Esophagus muscularis mucosa (tissue), 4 donors: ENCODE data around the gene PHACTR4. TPM values are rescaled to one million over a fixed set of nuclear protein-coding genes. Genes with fewer than 3 reads are reported as not detected.
"Not testable (repeated sequence)": the region's sequence is repeated elsewhere in the genome, so short reads cannot be mapped to it uniquely, and the experiment has no call there.

Experiments used
- DNase-seq: peaks from one replicate; pipeline ENCODE4 v3.0.0-alpha.2; 2017; ENCODE audit errors: extremely low spot score
- H3K27ac ChIP-seq, 4 donors: fragments of 200-600 bp; sonication (generic); replicated peaks in 1 of 4; 1 replicate in 3 of 4; 2 replicates in 1 of 4; pipeline ENCODE4 v1.5.1; 2016 to 2019; ENCODE audit warnings: mild to moderate bottlenecking in 1 of 4
- H3K27me3 ChIP-seq, 4 donors: fragments of 200-600 bp; sonication (generic); one replicate each; pipeline versions ENCODE4 v1.5.1 to v1.6.0; 2016 to 2019
- H3K36me3 ChIP-seq, 4 donors: fragments of 200-600 bp; sonication (generic); one replicate each; pipeline ENCODE4 v1.5.1; 2016 to 2019
- H3K4me1 ChIP-seq, 4 donors: fragments of 200-600 bp; sonication (generic); one replicate each; pipeline ENCODE4 v1.5.1; 2016 to 2019
- H3K4me3 ChIP-seq, 4 donors: fragments of 200-600 bp; sonication (generic); 1 replicate in 2 of 4; 2 replicates in 2 of 4; pipeline ENCODE4 v1.5.1; 2016 to 2019; ENCODE audit warnings: mild to moderate bottlenecking in 4 of 4, moderate library complexity in 1 of 4
- H3K9me3 ChIP-seq, 4 donors: fragments of 200-600 bp; sonication (generic); 1 replicate in 3 of 4; 2 replicates in 1 of 4; pipeline ENCODE4 v1.5.1; 2016 to 2019
- EP300 ChIP-seq: sonication (generic); formaldehyde crosslinking; IDR thresholded peaks from one replicate; pipeline ENCODE4 v1.6.1; 2017; ENCODE audit warnings: antibody characterized with exemption
- POLR2A ChIP-seq: fragments of 450-650 bp; IDR thresholded peaks from one replicate; pipeline ENCODE4 v1.6.1; 2017; ENCODE audit warnings: antibody characterized with exemption, moderate library complexity, mild to moderate bottlenecking, low read depth
- POLR2AphosphoS5 ChIP-seq, 2 donors: sonication (generic); formaldehyde crosslinking; IDR thresholded peaks; one replicate each; pipeline ENCODE4 v1.6.1; 2017; ENCODE audit warnings: antibody characterized with exemption in 2 of 2
- WGBS: methylation state at CpG from one replicate; pipeline ENCODE4 v1.1.5; 2018; 5-methylcytosine and 5-hydroxymethylcytosine counted together
- intact Hi-C: fragments of 100-400 bp; cut with DNase I; formaldehyde crosslinking; loops from one replicate; pipeline ENCODE4 v1.15.1; 2023
- total RNA-seq, 4 donors: library from RNA; depleted of rRNA; stranded (reverse); fragments of >200 nt; gene quantifications; one replicate each; pipeline versions ENCODE4 v1.1.0 to v1.2.1, GENCODE V29; 2016
- TF ChIP-seq, protein P1 (sequence below), 3 experiments: fragments of 200-600 bp in 2 of 3; fragments of 450-650 bp in 1 of 3; sonication (generic) in 2 of 3; IDR thresholded peaks; one replicate each; pipeline ENCODE4 v1.5.1; 2017 to 2019; ENCODE audit warnings: antibody characterized with exemption in 3 of 3, mild to moderate bottlenecking in 2 of 3, moderate library complexity in 1 of 3

Gene PHACTR4
- total RNA-seq, 4 donors from 2014 or later, result 21.0 to 32.4 (median 27.7) TPM

DNA sequence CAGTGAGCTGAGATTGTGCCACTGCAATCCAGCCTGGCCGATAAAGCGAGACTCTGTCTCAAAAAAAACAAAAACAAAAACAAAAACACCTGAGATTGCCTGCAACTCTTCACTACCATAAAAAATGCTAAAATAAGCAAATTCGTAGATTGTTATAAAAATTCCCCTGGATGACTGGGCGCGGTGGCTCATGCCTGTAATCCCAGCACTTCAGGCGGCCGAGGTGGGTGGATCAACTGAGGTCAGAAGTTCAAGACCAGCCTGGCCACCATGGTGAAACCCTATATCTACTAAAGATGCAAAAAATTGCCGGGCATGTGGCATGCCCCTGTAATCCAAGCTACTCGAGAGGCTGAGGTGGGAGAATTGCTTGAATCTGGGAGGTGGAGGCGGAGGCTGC, 30.0 kb upstream of the PHACTR4 start:
- intact Hi-C loops, result no loop called here
- no peak for DNase-seq
- Histone ChIP-seq H3K27ac (no peak overlapping the region), H3K4me3 (no peak overlapping the region), H3K4me1 (no peaks in the 10 kb centered on the region), H3K36me3 (peaks cover 13 to 21% (median 17%) of the 10 kb centered on the region in 4 donors), H3K27me3 (no peaks in the 10 kb centered on the region), H3K9me3 (no peaks in the 10 kb centered on the region)
- WGBS, result 89% methylated on average over 10 of the region's 10 CpGs
- TF ChIP-seq POLR2A (no peak), EP300 (no peak), POLR2AphosphoS5 (IDR thresholded peaks at IDR 0.05) (no peak)
- TF ChIP-seq, protein P1, sequence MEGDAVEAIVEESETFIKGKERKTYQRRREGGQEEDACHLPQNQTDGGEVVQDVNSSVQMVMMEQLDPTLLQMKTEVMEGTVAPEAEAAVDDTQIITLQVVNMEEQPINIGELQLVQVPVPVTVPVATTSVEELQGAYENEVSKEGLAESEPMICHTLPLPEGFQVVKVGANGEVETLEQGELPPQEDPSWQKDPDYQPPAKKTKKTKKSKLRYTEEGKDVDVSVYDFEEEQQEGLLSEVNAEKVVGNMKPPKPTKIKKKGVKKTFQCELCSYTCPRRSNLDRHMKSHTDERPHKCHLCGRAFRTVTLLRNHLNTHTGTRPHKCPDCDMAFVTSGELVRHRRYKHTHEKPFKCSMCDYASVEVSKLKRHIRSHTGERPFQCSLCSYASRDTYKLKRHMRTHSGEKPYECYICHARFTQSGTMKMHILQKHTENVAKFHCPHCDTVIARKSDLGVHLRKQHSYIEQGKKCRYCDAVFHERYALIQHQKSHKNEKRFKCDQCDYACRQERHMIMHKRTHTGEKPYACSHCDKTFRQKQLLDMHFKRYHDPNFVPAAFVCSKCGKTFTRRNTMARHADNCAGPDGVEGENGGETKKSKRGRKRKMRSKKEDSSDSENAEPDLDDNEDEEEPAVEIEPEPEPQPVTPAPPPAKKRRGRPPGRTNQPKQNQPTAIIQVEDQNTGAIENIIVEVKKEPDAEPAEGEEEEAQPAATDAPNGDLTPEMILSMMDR (IDR thresholded peaks at IDR 0.05), result no peak

DNA sequence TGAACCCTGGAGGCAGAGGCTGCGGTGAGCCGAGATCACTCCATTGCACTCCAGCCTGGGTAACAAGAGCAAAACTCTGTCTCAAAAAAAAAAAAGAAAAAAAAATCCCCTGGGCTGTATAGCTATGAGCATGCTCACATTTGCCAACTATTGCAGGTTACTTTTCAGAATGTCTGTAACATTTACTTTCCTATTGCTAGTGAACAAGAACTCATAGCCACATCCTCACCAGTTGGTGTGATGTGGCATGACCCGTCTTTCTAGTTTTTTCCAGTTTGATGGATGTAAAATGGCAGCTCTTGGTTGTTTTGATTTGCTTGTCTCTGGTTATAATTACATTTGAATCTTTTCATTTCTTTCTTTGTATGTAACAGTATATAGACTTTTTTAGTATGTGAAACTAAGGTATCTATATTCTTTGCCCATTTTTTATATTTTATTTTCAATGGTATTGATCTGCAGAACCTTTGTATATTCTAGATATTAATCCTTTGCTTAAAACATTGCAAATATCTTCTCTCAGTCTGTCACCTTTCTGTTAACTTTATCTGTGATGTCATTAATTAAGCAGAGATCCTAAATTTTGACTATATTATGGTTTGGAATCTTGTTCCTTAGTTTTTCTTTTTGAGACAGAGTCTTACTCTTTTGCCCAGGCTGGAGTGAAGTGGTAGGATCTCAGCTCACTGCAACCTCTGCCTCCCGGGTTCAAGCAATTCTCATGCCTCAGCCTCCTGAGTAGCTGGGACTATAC, 29.1 kb upstream of the PHACTR4 start:
- TF ChIP-seq, protein P1 (IDR thresholded peaks at IDR 0.05), result no peak
- no peak for DNase-seq
- Histone ChIP-seq H3K27ac (no peak overlapping the region), H3K9me3 (no peaks in the 10 kb centered on the region), H3K4me3 (no peak overlapping the region), H3K27me3 (no peaks in the 10 kb centered on the region), H3K4me1 (no peaks in the 10 kb centered on the region), H3K36me3 (peaks cover 4 to 12% (median 8%) of the 10 kb centered on the region in 4 donors)
- intact Hi-C loops, result no loop called here
- 87% methylated on average over 4 of the region's 4 CpGs for WGBS

DNA sequence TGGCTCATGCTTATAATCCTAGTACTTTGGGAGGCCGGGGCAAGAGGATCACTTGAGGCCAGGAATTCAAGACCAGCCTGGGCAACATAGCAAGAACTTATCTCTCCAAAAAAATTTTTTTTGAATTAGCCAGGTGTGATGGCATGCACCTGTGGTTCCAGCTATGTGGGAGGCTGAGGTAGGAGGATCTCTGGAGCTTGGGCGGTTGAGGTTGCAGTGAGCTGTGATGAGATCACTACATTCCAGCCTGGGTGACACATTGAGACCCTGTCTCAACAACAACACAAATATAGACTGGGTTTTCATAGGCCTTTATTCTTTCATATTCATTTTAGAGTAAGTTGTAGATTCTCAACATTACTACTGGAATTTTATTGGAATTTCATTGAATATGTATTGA, 27.9 kb upstream of the PHACTR4 start:
- no peak overlapping the region for H3K27ac ChIP-seq
- WGBS, result 94% methylated on average over 2 of the region's 2 CpGs
- H3K36me3 ChIP-seq, result peaks cover 0 to 6% (median under 1%) of the 10 kb centered on the region in 4 donors
- H3K4me1 ChIP-seq, result no peaks in the 10 kb centered on the region
- intact Hi-C loops, result no loop called here
- TF ChIP-seq EP300, result no peak
- no peak for TF ChIP-seq POLR2A
- TF ChIP-seq, protein P1 (IDR thresholded peaks at IDR 0.05), result no peak
- TF ChIP-seq POLR2AphosphoS5 (IDR thresholded peaks at IDR 0.05), result no peak
- no peak overlapping the region for H3K4me3 ChIP-seq
- no peaks in the 10 kb centered on the region for H3K9me3 ChIP-seq
- DNase-seq, result no peak
- no peaks in the 10 kb centered on the region for H3K27me3 ChIP-seq

DNA sequence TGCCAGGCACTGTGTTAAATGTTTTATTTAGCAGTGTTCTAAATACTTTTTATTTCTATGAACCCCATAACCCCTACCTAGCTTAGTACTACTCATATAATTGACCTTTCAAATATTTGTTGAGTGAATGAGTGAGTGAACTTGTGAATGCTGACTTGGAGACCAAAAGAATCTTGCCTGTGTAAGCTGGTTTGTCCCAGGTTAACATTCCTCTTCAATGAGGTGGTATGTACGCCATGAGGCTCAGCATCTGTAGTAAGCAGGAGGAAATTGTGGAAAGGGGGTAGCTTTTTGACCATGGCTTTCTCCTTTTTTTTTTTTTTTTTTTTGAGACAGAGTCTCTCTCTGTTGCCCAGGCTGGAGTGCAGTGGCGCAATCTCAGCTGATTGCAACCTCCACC, 26.1 kb upstream of the PHACTR4 start:
- TF ChIP-seq, protein P1 (IDR thresholded peaks at IDR 0.05), result no peak
- TF ChIP-seq POLR2AphosphoS5 (IDR thresholded peaks at IDR 0.05) (no peak), POLR2A (no peak), EP300 (no peak)
- no peak overlapping the region for H3K27ac ChIP-seq
- H3K36me3 ChIP-seq, result no peaks in the 10 kb centered on the region
- DNase-seq, result no peak
- no peaks in the 10 kb centered on the region for H3K4me1 ChIP-seq
- H3K27me3 ChIP-seq, result no peaks in the 10 kb centered on the region
- no peak overlapping the region for H3K4me3 ChIP-seq
- WGBS, result 96% methylated on average over 2 of the region's 2 CpGs
- intact Hi-C loops, result no loop called here
- no peaks in the 10 kb centered on the region for H3K9me3 ChIP-seq

DNA sequence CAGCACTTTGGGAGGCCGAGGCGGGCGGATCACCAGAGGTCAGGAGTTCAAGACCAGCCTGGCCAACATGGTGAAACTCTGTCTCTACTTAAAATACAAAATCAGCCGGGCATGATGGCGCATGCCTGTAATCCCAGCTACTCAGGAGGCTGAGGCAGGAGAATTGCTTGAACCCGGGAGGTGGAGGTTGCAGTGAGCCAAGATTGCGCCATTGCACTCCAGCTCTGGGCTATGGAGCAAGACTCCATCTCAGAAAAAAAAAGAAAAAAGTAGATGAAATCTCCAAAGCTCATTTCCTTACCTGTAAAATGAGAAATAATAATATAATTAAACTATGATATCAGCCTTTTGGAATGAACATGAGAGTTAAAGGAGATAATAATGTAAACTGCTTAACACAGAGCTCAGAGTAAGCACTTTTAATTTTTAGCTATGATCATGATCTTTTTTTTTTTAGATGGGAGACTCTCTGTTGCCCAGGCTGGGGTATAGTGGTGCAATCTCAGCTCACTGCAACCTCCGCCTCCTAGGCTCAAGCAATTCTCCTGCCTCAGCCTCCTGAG, 16.2 kb upstream of the PHACTR4 start:
- DNase-seq, H3K27me3 ChIP-seq, H3K4me3 ChIP-seq, H3K36me3 ChIP-seq, H3K27ac ChIP-seq, H3K9me3 ChIP-seq, H3K4me1 ChIP-seq: not testable (repeated sequence)
- intact Hi-C loops, result loop anchor here (10.0 kb wide), 1 partner anchor 251 kb away; no protein-coding TSS in a partner anchor
- WGBS, result 90% methylated on average over 8 of the region's 8 CpGs
